Measurements from ENCODE around the gene ING3.
A peak's percentile ranks its signal among the peaks of the same experiment; 100 is the strongest.
"Not testable (repeated sequence)": the region's sequence is repeated elsewhere in the genome, so short reads cannot be mapped to it uniquely, and the experiment has no call there.

ING3 gene

GRCh38 chr7:120951309-120951699, 727 bp downstream of the ING3 start:
- no peak for DNase-seq (ENCODE audit: low read depth)

- DNase-seq (ENCODE audit: low read depth): no peak
Observed at GRCh38 chr7:120951826-120952225, 1.2 kb downstream of the ING3 start.

GRCh38 chr7:120955577-120956149, 5.1 kb downstream of the ING3 start:
- DNase-seq (ENCODE audit: low read depth): no peak

GRCh38 chr7:120959929-120960484, 9.4 kb downstream of the ING3 start:
- DNase-seq (ENCODE audit: low read depth): no peak

GRCh38 chr7:120960714-120961113, 10.1 kb downstream of the ING3 start:
- no peak for DNase-seq (ENCODE audit: low read depth)

- no peak for DNase-seq (ENCODE audit: low read depth)
Observed at GRCh38 chr7:120961638-120962173, 11.1 kb downstream of the ING3 start.

- DNase-seq (ENCODE audit: low read depth): no peak
Observed at GRCh38 chr7:120964088-120964487, 13.5 kb downstream of the ING3 start.

- no peak for DNase-seq (ENCODE audit: low read depth)
Observed at GRCh38 chr7:120966961-120967360, 16.4 kb downstream of the ING3 start.

GRCh38 chr7:120973849-120974248, 23.3 kb downstream of the ING3 start:
- DNase-seq (ENCODE audit: low read depth): no peak

GRCh38 chr7:120979765-120980499, 29.4 kb downstream of the ING3 start:
- no peak for DNase-seq (ENCODE audit: low read depth)

GRCh38 chr7:120981117-120981516, 30.5 kb downstream of the ING3 start:
- no peak for DNase-seq (ENCODE audit: low read depth)

GRCh38 chr7:120981888-120982615, 31.5 kb downstream of the ING3 start:
- no peak for DNase-seq (ENCODE audit: low read depth)

GRCh38 chr7:120983592-120983991, 33.0 kb downstream of the ING3 start:
- not testable (repeated sequence) for DNase-seq (ENCODE audit: low read depth)

- no peak for DNase-seq (ENCODE audit: low read depth)
Observed at GRCh38 chr7:120984406-120984805, 33.8 kb downstream of the ING3 start.

- DNase-seq (ENCODE audit: low read depth): no peak
Observed at GRCh38 chr7:120985130-120985758, 34.7 kb downstream of the ING3 start.

- DNase-seq (ENCODE audit: low read depth): no peak
Observed at GRCh38 chr7:120985839-120986238, 35.3 kb downstream of the ING3 start.

GRCh38 chr7:120986650-120987049, 36.1 kb downstream of the ING3 start:
- DNase-seq (ENCODE audit: low read depth): no peak

- DNase-seq (ENCODE audit: low read depth): no peak
Observed at GRCh38 chr7:120987280-120987679, 36.7 kb downstream of the ING3 start.

- DNase-seq (ENCODE audit: low read depth): peak; percentile 69
Observed at GRCh38 chr7:120987683-120988590, 37.4 kb downstream of the ING3 start.

- peak; percentile 10 for DNase-seq (ENCODE audit: low read depth)
Observed at GRCh38 chr7:120988591-120989256, 38.1 kb downstream of the ING3 start, which contains the start of gene CPED1. Gene CPED1 (plus strand): TSS chr7:120988711. CDS start chr7:120989622, 911 bp downstream.
